ENCODE results near the gene IKZF5. TPM values are rescaled to one million over a fixed set of nuclear protein-coding genes. Genes with fewer than 3 reads are reported as not detected.

IKZF5 gene
- total RNA-seq, 1 donor from 2014 or later: 17.0 TPM

- no peak for DNase-seq
- H3K4me3 Mint-ChIP-seq: no peak overlapping the region
- H3K36me3 Mint-ChIP-seq (ENCODE audit: low read depth): peaks cover 42% of the 10 kb centered on the region
- intact Hi-C loops (cut with micrococcal nuclease): loop anchor here (10.0 kb wide), 1 partner anchor 1795 kb away; the partner anchor contains the start of gene EEF1AKMT2
- H3K27me3 Mint-ChIP-seq: no peaks in the 10 kb centered on the region
- no peak for TF ChIP-seq CTCF (IDR thresholded peaks at IDR 0.05)
- POLR2A ChIA-PET: no interaction called here
- CTCF ChIA-PET: no interaction called here
- H3K4me1 Mint-ChIP-seq: peaks cover 21% of the 10 kb centered on the region
- ATAC-seq (ENCODE audit: low read depth): no peak
- H3K27ac Mint-ChIP-seq: no peak overlapping the region
- H3K9me3 Mint-ChIP-seq: no peaks in the 10 kb centered on the region
These were observed 8.4 kb downstream of the IKZF5 start for GRCh38 chr10:123000155-123000554.

GRCh38 chr10:122999347-122999746 is 9.2 kb downstream of the IKZF5 start:
- intact Hi-C loops (cut with micrococcal nuclease): no loop called here
- ChIA-PET CTCF (no interaction called here), POLR2A (interaction anchor here (1.5 kb wide), 1 partner anchor 45 kb away, joined by 4 read pairs; the partner anchor contains the start of gene C10orf88)
- TF ChIP-seq CTCF (IDR thresholded peaks at IDR 0.05): no peak
- peaks cover 48% of the 10 kb centered on the region for H3K36me3 Mint-ChIP-seq (ENCODE audit: low read depth)
- H3K9me3 Mint-ChIP-seq: no peaks in the 10 kb centered on the region
- DNase-seq (no peak), ATAC-seq (ENCODE audit: low read depth) (no peak)
- H3K27me3 Mint-ChIP-seq: no peaks in the 10 kb centered on the region
- H3K4me3 Mint-ChIP-seq: no peak overlapping the region
- peaks cover 16% of the 10 kb centered on the region for H3K4me1 Mint-ChIP-seq
- H3K27ac Mint-ChIP-seq: no peak overlapping the region

- Mint-ChIP-seq H3K4me3 (no peak overlapping the region), H3K27me3 (no peaks in the 10 kb centered on the region), H3K36me3 (ENCODE audit: low read depth) (peaks cover 52% of the 10 kb centered on the region), H3K4me1 (peaks cover 16% of the 10 kb centered on the region), H3K27ac (no peak overlapping the region), H3K9me3 (no peaks in the 10 kb centered on the region)
- CTCF ChIA-PET: no interaction called here
- ATAC-seq (ENCODE audit: low read depth): no peak
- no peak for TF ChIP-seq CTCF (IDR thresholded peaks at IDR 0.05)
- intact Hi-C loops (cut with micrococcal nuclease): no loop called here
- no peak for DNase-seq
- POLR2A ChIA-PET: interaction anchor here (1.5 kb wide), 1 partner anchor 45 kb away, joined by 4 read pairs; the partner anchor contains the start of gene C10orf88
These were observed 9.7 kb downstream of the IKZF5 start for GRCh38 chr10:122998934-122999333.

- ATAC-seq (ENCODE audit: low read depth) (no peak), DNase-seq (no peak)
- no peak for TF ChIP-seq CTCF (IDR thresholded peaks at IDR 0.05)
- Mint-ChIP-seq H3K4me3 (no peak overlapping the region), H3K4me1 (peaks cover 16% of the 10 kb centered on the region), H3K9me3 (no peaks in the 10 kb centered on the region), H3K36me3 (ENCODE audit: low read depth) (peaks cover 56% of the 10 kb centered on the region), H3K27ac (no peak overlapping the region), H3K27me3 (no peaks in the 10 kb centered on the region)
- ChIA-PET CTCF (no interaction called here), POLR2A (interaction anchor here (1.3 to 1.5 kb wide), 2 partner anchors 10 to 44 kb away, joined by 4 to 5 read pairs; partner anchors contain the start of genes C10orf88 and IKZF5)
- intact Hi-C loops (cut with micrococcal nuclease): no loop called here
These were observed 10.2 kb downstream of the IKZF5 start for GRCh38 chr10:122998360-122998917.

GRCh38 chr10:122997864-122998263 is 10.7 kb downstream of the IKZF5 start:
- ATAC-seq (ENCODE audit: low read depth) (no peak), DNase-seq (no peak)
- no peak overlapping the region for H3K4me3 Mint-ChIP-seq
- peaks cover 16% of the 10 kb centered on the region for H3K4me1 Mint-ChIP-seq
- POLR2A ChIA-PET: interaction anchor here (1.3 kb wide), 1 partner anchor 10 kb away, joined by 5 read pairs; the partner anchor contains the start of gene IKZF5
- intact Hi-C loops (cut with micrococcal nuclease): no loop called here
- H3K36me3 Mint-ChIP-seq (ENCODE audit: low read depth): peaks cover 58% of the 10 kb centered on the region
- no peak overlapping the region for H3K27ac Mint-ChIP-seq
- TF ChIP-seq CTCF (IDR thresholded peaks at IDR 0.05): no peak
- H3K9me3 Mint-ChIP-seq: no peaks in the 10 kb centered on the region
- H3K27me3 Mint-ChIP-seq: no peaks in the 10 kb centered on the region
- CTCF ChIA-PET: no interaction called here
